ENCODE results near the gene EIF4G1.

Gene EIF4G1

GRCh38 chr3:184321666-184322065, 7.3 kb downstream of the EIF4G1 start:
- Histone ChIP-seq H3K36me3 (ENCODE audit: control insufficient read depth, insufficient read depth, low read length) (peaks cover 81% of the 10 kb centered on the region), H3K9me3 (ENCODE audit: control insufficient read depth, low read length) (no peaks in the 10 kb centered on the region), H3K27me3 (replicated peaks; ENCODE audit: control insufficient read depth, insufficient read depth, low read length, poor library complexity, severe bottlenecking) (no peaks in the 10 kb centered on the region), H3K27ac (ENCODE audit: insufficient read depth, low read length, poor library complexity, severe bottlenecking) (no peak overlapping the region), H3K4me1 (ENCODE audit: control insufficient read depth, insufficient read depth, low read length, poor library complexity, severe bottlenecking) (peaks cover 4% of the 10 kb centered on the region), H3K4me3 (ENCODE audit: insufficient read depth, low read depth, low read length, poor library complexity, severe bottlenecking) (no peak overlapping the region)
- DNase-seq = no peak

GRCh38 chr3:184322731-184323487, 8.5 kb downstream of the EIF4G1 start:
- peaks cover 4% of the 10 kb centered on the region for H3K4me1 ChIP-seq (ENCODE audit: control insufficient read depth, insufficient read depth, low read length, poor library complexity, severe bottlenecking)
- H3K36me3 ChIP-seq (ENCODE audit: control insufficient read depth, insufficient read depth, low read length) = peaks cover 84% of the 10 kb centered on the region
- no peak overlapping the region for H3K4me3 ChIP-seq (ENCODE audit: insufficient read depth, low read depth, low read length, poor library complexity, severe bottlenecking)
- DNase-seq = no peak
- no peaks in the 10 kb centered on the region for H3K27me3 ChIP-seq (replicated peaks; ENCODE audit: control insufficient read depth, insufficient read depth, low read length, poor library complexity, severe bottlenecking)
- H3K27ac ChIP-seq (ENCODE audit: insufficient read depth, low read length, poor library complexity, severe bottlenecking) = no peak overlapping the region
- no peaks in the 10 kb centered on the region for H3K9me3 ChIP-seq (ENCODE audit: control insufficient read depth, low read length)

GRCh38 chr3:184323696-184324095, 9.3 kb downstream of the EIF4G1 start:
- Histone ChIP-seq H3K4me3 (ENCODE audit: insufficient read depth, low read depth, low read length, poor library complexity, severe bottlenecking) (no peak overlapping the region), H3K9me3 (ENCODE audit: control insufficient read depth, low read length) (no peaks in the 10 kb centered on the region), H3K36me3 (ENCODE audit: control insufficient read depth, insufficient read depth, low read length) (peaks cover 89% of the 10 kb centered on the region), H3K27me3 (replicated peaks; ENCODE audit: control insufficient read depth, insufficient read depth, low read length, poor library complexity, severe bottlenecking) (no peaks in the 10 kb centered on the region), H3K27ac (ENCODE audit: insufficient read depth, low read length, poor library complexity, severe bottlenecking) (no peak overlapping the region), H3K4me1 (ENCODE audit: control insufficient read depth, insufficient read depth, low read length, poor library complexity, severe bottlenecking) (peaks cover 4% of the 10 kb centered on the region)
- DNase-seq = no peak

- DNase-seq = no peak
- Histone ChIP-seq H3K36me3 (ENCODE audit: control insufficient read depth, insufficient read depth, low read length) (peaks cover 97% of the 10 kb centered on the region), H3K4me1 (ENCODE audit: control insufficient read depth, insufficient read depth, low read length, poor library complexity, severe bottlenecking) (no peaks in the 10 kb centered on the region), H3K27ac (ENCODE audit: insufficient read depth, low read length, poor library complexity, severe bottlenecking) (no peak overlapping the region), H3K27me3 (replicated peaks; ENCODE audit: control insufficient read depth, insufficient read depth, low read length, poor library complexity, severe bottlenecking) (no peaks in the 10 kb centered on the region), H3K9me3 (ENCODE audit: control insufficient read depth, low read length) (no peaks in the 10 kb centered on the region), H3K4me3 (ENCODE audit: insufficient read depth, low read depth, low read length, poor library complexity, severe bottlenecking) (no peak overlapping the region)
Observed at GRCh38 chr3:184325269-184325668, 10.9 kb downstream of the EIF4G1 start.

GRCh38 chr3:184325715-184326369, 11.4 kb downstream of the EIF4G1 start:
- no peaks in the 10 kb centered on the region for H3K9me3 ChIP-seq (ENCODE audit: control insufficient read depth, low read length)
- H3K27ac ChIP-seq (ENCODE audit: insufficient read depth, low read length, poor library complexity, severe bottlenecking) = no peak overlapping the region
- no peaks in the 10 kb centered on the region for H3K27me3 ChIP-seq (replicated peaks; ENCODE audit: control insufficient read depth, insufficient read depth, low read length, poor library complexity, severe bottlenecking)
- DNase-seq = no peak
- no peaks in the 10 kb centered on the region for H3K4me1 ChIP-seq (ENCODE audit: control insufficient read depth, insufficient read depth, low read length, poor library complexity, severe bottlenecking)
- H3K4me3 ChIP-seq (ENCODE audit: insufficient read depth, low read depth, low read length, poor library complexity, severe bottlenecking) = no peak overlapping the region
- H3K36me3 ChIP-seq (ENCODE audit: control insufficient read depth, insufficient read depth, low read length) = peaks cover 94% of the 10 kb centered on the region

- DNase-seq = no peak
- Histone ChIP-seq H3K4me3 (ENCODE audit: insufficient read depth, low read depth, low read length, poor library complexity, severe bottlenecking) (no peak overlapping the region), H3K4me1 (ENCODE audit: control insufficient read depth, insufficient read depth, low read length, poor library complexity, severe bottlenecking) (no peaks in the 10 kb centered on the region), H3K27ac (ENCODE audit: insufficient read depth, low read length, poor library complexity, severe bottlenecking) (no peak overlapping the region), H3K9me3 (ENCODE audit: control insufficient read depth, low read length) (no peaks in the 10 kb centered on the region), H3K36me3 (ENCODE audit: control insufficient read depth, insufficient read depth, low read length) (peaks cover 94% of the 10 kb centered on the region), H3K27me3 (replicated peaks; ENCODE audit: control insufficient read depth, insufficient read depth, low read length, poor library complexity, severe bottlenecking) (no peaks in the 10 kb centered on the region)
Observed at GRCh38 chr3:184327171-184327570, 12.8 kb downstream of the EIF4G1 start.

GRCh38 chr3:184328516-184328915, 14.1 kb downstream of the EIF4G1 start:
- no peak overlapping the region for H3K27ac ChIP-seq (ENCODE audit: insufficient read depth, low read length, poor library complexity, severe bottlenecking)
- peaks cover 92% of the 10 kb centered on the region for H3K36me3 ChIP-seq (ENCODE audit: control insufficient read depth, insufficient read depth, low read length)
- H3K4me1 ChIP-seq (ENCODE audit: control insufficient read depth, insufficient read depth, low read length, poor library complexity, severe bottlenecking) = no peaks in the 10 kb centered on the region
- no peak for DNase-seq
- no peaks in the 10 kb centered on the region for H3K27me3 ChIP-seq (replicated peaks; ENCODE audit: control insufficient read depth, insufficient read depth, low read length, poor library complexity, severe bottlenecking)
- H3K4me3 ChIP-seq (ENCODE audit: insufficient read depth, low read depth, low read length, poor library complexity, severe bottlenecking) = no peak overlapping the region
- H3K9me3 ChIP-seq (ENCODE audit: control insufficient read depth, low read length) = no peaks in the 10 kb centered on the region

- Histone ChIP-seq H3K4me3 (ENCODE audit: insufficient read depth, low read depth, low read length, poor library complexity, severe bottlenecking) (no peak overlapping the region), H3K36me3 (ENCODE audit: control insufficient read depth, insufficient read depth, low read length) (peaks cover 62% of the 10 kb centered on the region), H3K27me3 (replicated peaks; ENCODE audit: control insufficient read depth, insufficient read depth, low read length, poor library complexity, severe bottlenecking) (no peaks in the 10 kb centered on the region), H3K27ac (ENCODE audit: insufficient read depth, low read length, poor library complexity, severe bottlenecking) (no peak overlapping the region), H3K9me3 (ENCODE audit: control insufficient read depth, low read length) (no peaks in the 10 kb centered on the region), H3K4me1 (ENCODE audit: control insufficient read depth, insufficient read depth, low read length, poor library complexity, severe bottlenecking) (peaks cover 13% of the 10 kb centered on the region)
- DNase-seq = no peak
Observed at GRCh38 chr3:184332370-184333090, 18.1 kb downstream of the EIF4G1 start.

- Histone ChIP-seq H3K4me1 (ENCODE audit: control insufficient read depth, insufficient read depth, low read length, poor library complexity, severe bottlenecking) (peaks cover 13% of the 10 kb centered on the region), H3K9me3 (ENCODE audit: control insufficient read depth, low read length) (no peaks in the 10 kb centered on the region), H3K27me3 (replicated peaks; ENCODE audit: control insufficient read depth, insufficient read depth, low read length, poor library complexity, severe bottlenecking) (no peaks in the 10 kb centered on the region), H3K27ac (ENCODE audit: insufficient read depth, low read length, poor library complexity, severe bottlenecking) (no peak overlapping the region), H3K36me3 (ENCODE audit: control insufficient read depth, insufficient read depth, low read length) (peaks cover 55% of the 10 kb centered on the region), H3K4me3 (ENCODE audit: insufficient read depth, low read depth, low read length, poor library complexity, severe bottlenecking) (no peak overlapping the region)
- DNase-seq = no peak
Observed at GRCh38 chr3:184333190-184333589, 18.8 kb downstream of the EIF4G1 start.

- DNase-seq = no peak
- H3K9me3 ChIP-seq (ENCODE audit: control insufficient read depth, low read length) = no peaks in the 10 kb centered on the region
- H3K27ac ChIP-seq (ENCODE audit: insufficient read depth, low read length, poor library complexity, severe bottlenecking) = peak overlapping the region; percentile 13
- no peak overlapping the region for H3K4me3 ChIP-seq (ENCODE audit: insufficient read depth, low read depth, low read length, poor library complexity, severe bottlenecking)
- H3K4me1 ChIP-seq (ENCODE audit: control insufficient read depth, insufficient read depth, low read length, poor library complexity, severe bottlenecking) = peaks cover 13% of the 10 kb centered on the region
- H3K36me3 ChIP-seq (ENCODE audit: control insufficient read depth, insufficient read depth, low read length) = peaks cover 50% of the 10 kb centered on the region
- H3K27me3 ChIP-seq (replicated peaks; ENCODE audit: control insufficient read depth, insufficient read depth, low read length, poor library complexity, severe bottlenecking) = no peaks in the 10 kb centered on the region
Observed at GRCh38 chr3:184333700-184334099, 19.3 kb downstream of the EIF4G1 start.
